ENCODE results near the gene CBX3. TPM values are rescaled to one million over a fixed set of nuclear protein-coding genes. Genes with fewer than 3 reads are reported as not detected.

CBX3 gene
- total and polyA plus RNA-seq, 2 of the 8 experiments (the other 6 are each of a cell fraction or from before 2014, with no cell fraction given), result 71.3 to 258 TPM

- ChIA-PET CTCF (ENCODE audit: partially characterized antibody) (interaction anchor here (2.4 to 2.6 kb wide), 2 partner anchors 73 to 88 kb away, joined by 6 to 9 read pairs; no protein-coding TSS in a partner anchor), POLR2A (ENCODE audit: partially characterized antibody) (interaction anchor here (1.0 to 17.3 kb wide), 5 partner anchors 10 to 91 kb away, joined by 3 to 578 read pairs (median 4); partner anchors contain the start of genes CBX3 and HNRNPA2B1)
- H2BK120ac ChIP-seq (replicated peaks; ENCODE audit: low read depth, low read length), result no peak overlapping the region
These were observed 23.1 kb upstream of the CBX3 start for GRCh38 chr7:26178272-26178960.

More at GRCh38 chr7:26178272-26178960, 23.1 kb upstream of the CBX3 start:
- Histone ChIP-seq H2BK5ac (ENCODE audit: low read depth, low read length) (no peak overlapping the region), H4K5ac (ENCODE audit: insufficient read length, low read depth, low read length) (no peak overlapping the region), H3K4ac (replicated peaks; ENCODE audit: insufficient read length, low read depth, low read length) (no peak overlapping the region), H3K27ac (ENCODE audit: low read depth, low read length) (no peak overlapping the region), H3K14ac (ENCODE audit: insufficient read length) (no peak overlapping the region), H4K8ac (ENCODE audit: extremely low read depth, insufficient read depth, low read length) (no peak overlapping the region), H2BK20ac (ENCODE audit: low read length) (no peak overlapping the region), H4K91ac (replicated peaks; ENCODE audit: insufficient read length, low read length) (no peak overlapping the region), H2BK12ac (ENCODE audit: low read depth, low read length) (no peak overlapping the region), H3K4me2 (ENCODE audit: insufficient read depth in 1 of 2, low read depth in 2 of 2, low read length in 2 of 2) (no peak overlapping the region), H3K79me1 (ENCODE audit: low read depth, low read length) (peaks cover 4% of the 10 kb centered on the region; the same call in 1 of the 2 replicates), H3K9me3 (ENCODE audit: insufficient read depth in 2 of 2, low read depth in 1 of 2, low read length in 1 of 2) (peaks cover 0 to 16% of the 10 kb centered on the region in 2 experiments; a peak in 2 of 4 replicates), H2AK5ac (ENCODE audit: low read depth, low read length) (no peak overlapping the region), H3K56ac (replicated peaks; ENCODE audit: insufficient read length, low read depth, low read length) (no peak overlapping the region), H2BK15ac (ENCODE audit: low read length) (no peak overlapping the region), H3K18ac (ENCODE audit: extremely low read depth, low read length) (no peak overlapping the region), H3K4me1 (replicated peaks in 1 of 4; ENCODE audit: control insufficient read depth in 3 of 4, insufficient read depth in 4 of 4, low read length in 3 of 4) (peaks cover 0 to 5% (median 0%) of the 10 kb centered on the region in 4 experiments; a peak in 1 of 7 replicates), H3K23me2 (ENCODE audit: low read depth, low read length) (no peaks in the 10 kb centered on the region), H3K27me3 (replicated peaks in 1 of 4; ENCODE audit: control insufficient read depth in 3 of 4, extremely low read depth in 1 of 4, insufficient read depth in 3 of 4, low read length in 3 of 4) (no peaks in the 10 kb centered on the region), H3K36me3 (ENCODE audit: control insufficient read depth in 2 of 4, insufficient read depth in 4 of 4, low read length in 3 of 4) (peaks cover 3 to 23% (median 6%) of the 10 kb centered on the region in 4 experiments; a peak in 3 of 8 replicates), H3K4me3 (ENCODE audit: extremely low read depth in 1 of 4, insufficient read depth in 2 of 4, low read depth in 3 of 4, low read length in 4 of 4) (no peak overlapping the region), H3K9ac (replicated peaks in 1 of 4; ENCODE audit: extremely low read depth in 1 of 4, low read depth in 3 of 4, low read length in 3 of 4) (no peak overlapping the region), H3K79me2 (ENCODE audit: control insufficient read depth in 1 of 2, insufficient read depth in 2 of 2, low read length in 2 of 2) (peaks cover 6 to 30% of the 10 kb centered on the region in 2 experiments), H3K23ac (ENCODE audit: insufficient read length) (no peak overlapping the region), H2AFZ (ENCODE audit: low read length) (no peak overlapping the region), H4K20me1 (replicated peaks in 1 of 2; ENCODE audit: control insufficient read depth in 1 of 2, insufficient read depth in 2 of 2, low read length in 2 of 2) (peaks cover 0 to 5% of the 10 kb centered on the region in 2 experiments)
- DNase-seq (ENCODE audit: low read depth in 1 of 2, low spot score in 2 of 2) (no peak), FAIRE-seq (no peak)
- WGBS, 2 experiments (ENCODE audit: extremely low coverage in 1 of 2, insufficient coverage in 1 of 2, insufficient read length in 1 of 2, insufficient replicate concordance in 2 of 2, low coverage in 1 of 2, low lambda C conversion rate in 2 of 2, missing lambda C conversion rate in 1 of 2), result 93% methylated on average over 7 of the region's 7 CpGs; no CpG with 5 or more reads in 1 of the 2 experiments
- no peak for TF ChIP-seq MAFK (IDR thresholded peaks at IDR 0.05; ENCODE audit: low read depth, low read length)

All from H1 (cell line).